ENCODE results near the gene EML4.

DNA sequence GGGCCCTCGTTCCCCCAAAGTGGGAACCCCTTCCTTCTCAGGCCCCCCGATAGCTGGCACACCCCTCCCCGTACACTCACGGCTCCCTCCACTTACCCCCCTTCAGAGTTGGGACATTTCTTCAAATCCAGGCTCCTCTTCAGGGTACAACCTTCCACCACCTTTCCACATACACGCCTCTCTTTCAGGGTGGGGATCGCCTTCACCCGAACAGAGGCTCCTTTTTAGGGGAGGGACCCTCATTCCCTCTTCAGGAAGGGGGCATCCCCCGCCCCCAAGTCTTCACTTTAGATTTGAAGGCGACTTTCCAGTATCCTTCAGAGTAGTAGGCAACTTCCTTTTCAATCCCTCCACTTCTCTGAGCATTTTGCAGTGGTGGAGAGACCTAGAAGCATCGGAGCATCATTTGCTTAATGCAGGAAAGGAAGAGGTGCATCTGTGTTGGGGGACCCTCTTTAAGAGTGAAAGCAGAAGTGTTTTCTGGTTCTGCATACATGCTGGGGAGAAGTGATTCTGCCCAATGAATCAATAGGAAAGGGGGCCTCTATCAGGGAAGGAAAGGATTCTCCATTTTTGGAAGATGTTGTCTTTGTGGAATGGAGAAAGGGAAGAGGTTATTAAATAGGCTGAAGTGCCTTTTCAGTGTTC, 845 bp downstream of the EML4 start:
- no peak for TF ChIP-seq EZH2 (IDR thresholded peaks at IDR 0.05)
- TF ChIP-seq, protein P1, sequence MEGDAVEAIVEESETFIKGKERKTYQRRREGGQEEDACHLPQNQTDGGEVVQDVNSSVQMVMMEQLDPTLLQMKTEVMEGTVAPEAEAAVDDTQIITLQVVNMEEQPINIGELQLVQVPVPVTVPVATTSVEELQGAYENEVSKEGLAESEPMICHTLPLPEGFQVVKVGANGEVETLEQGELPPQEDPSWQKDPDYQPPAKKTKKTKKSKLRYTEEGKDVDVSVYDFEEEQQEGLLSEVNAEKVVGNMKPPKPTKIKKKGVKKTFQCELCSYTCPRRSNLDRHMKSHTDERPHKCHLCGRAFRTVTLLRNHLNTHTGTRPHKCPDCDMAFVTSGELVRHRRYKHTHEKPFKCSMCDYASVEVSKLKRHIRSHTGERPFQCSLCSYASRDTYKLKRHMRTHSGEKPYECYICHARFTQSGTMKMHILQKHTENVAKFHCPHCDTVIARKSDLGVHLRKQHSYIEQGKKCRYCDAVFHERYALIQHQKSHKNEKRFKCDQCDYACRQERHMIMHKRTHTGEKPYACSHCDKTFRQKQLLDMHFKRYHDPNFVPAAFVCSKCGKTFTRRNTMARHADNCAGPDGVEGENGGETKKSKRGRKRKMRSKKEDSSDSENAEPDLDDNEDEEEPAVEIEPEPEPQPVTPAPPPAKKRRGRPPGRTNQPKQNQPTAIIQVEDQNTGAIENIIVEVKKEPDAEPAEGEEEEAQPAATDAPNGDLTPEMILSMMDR (IDR thresholded peaks at IDR 0.05) = no peak

All from neural progenitor cell (in vitro differentiated cells).